Posterior vena cava (tissue), 2 donors: Measurements from ENCODE around the gene RAD54L2. TPM values are rescaled to one million over a fixed set of nuclear protein-coding genes. Genes with fewer than 3 reads are reported as not detected.
"Not testable (repeated sequence)": the region's sequence is repeated elsewhere in the genome, so short reads cannot be mapped to it uniquely, and the experiment has no call there.

Source experiments
- DNase-seq: peaks from one replicate; pipeline ENCODE4 v3.0.0-alpha.2; 2020; ENCODE audit warnings: low spot score
- intact Hi-C, 2 donors: fragments of 100-400 bp; cut with DNase I; formaldehyde crosslinking; loops; one replicate each; pipeline versions ENCODE4 v1.14.1 to v1.14.2; 2022 to 2023
- long read RNA-seq, 2 donors: library from polyadenylated mRNA; unstranded; transcript quantifications; one replicate each; pipeline ENCODE4 v2.0.0, GENCODE V29; 2020 to 2021
- total RNA-seq, 2 donors: library from RNA; stranded (reverse); fragmentation: NEBNext Ultra II Directional; extraction: Animal tissue kit (Norgen Biotek cat#: 25700); gene quantifications; one replicate each; pipeline ENCODE4 v1.2.1, GENCODE V29; 2021
- donor health status: DM: yes; HTN: yes; CAD: no.
- donor health status: DM: yes; HTN: yes; CAD: no.

The RAD54L2 gene, protein sequence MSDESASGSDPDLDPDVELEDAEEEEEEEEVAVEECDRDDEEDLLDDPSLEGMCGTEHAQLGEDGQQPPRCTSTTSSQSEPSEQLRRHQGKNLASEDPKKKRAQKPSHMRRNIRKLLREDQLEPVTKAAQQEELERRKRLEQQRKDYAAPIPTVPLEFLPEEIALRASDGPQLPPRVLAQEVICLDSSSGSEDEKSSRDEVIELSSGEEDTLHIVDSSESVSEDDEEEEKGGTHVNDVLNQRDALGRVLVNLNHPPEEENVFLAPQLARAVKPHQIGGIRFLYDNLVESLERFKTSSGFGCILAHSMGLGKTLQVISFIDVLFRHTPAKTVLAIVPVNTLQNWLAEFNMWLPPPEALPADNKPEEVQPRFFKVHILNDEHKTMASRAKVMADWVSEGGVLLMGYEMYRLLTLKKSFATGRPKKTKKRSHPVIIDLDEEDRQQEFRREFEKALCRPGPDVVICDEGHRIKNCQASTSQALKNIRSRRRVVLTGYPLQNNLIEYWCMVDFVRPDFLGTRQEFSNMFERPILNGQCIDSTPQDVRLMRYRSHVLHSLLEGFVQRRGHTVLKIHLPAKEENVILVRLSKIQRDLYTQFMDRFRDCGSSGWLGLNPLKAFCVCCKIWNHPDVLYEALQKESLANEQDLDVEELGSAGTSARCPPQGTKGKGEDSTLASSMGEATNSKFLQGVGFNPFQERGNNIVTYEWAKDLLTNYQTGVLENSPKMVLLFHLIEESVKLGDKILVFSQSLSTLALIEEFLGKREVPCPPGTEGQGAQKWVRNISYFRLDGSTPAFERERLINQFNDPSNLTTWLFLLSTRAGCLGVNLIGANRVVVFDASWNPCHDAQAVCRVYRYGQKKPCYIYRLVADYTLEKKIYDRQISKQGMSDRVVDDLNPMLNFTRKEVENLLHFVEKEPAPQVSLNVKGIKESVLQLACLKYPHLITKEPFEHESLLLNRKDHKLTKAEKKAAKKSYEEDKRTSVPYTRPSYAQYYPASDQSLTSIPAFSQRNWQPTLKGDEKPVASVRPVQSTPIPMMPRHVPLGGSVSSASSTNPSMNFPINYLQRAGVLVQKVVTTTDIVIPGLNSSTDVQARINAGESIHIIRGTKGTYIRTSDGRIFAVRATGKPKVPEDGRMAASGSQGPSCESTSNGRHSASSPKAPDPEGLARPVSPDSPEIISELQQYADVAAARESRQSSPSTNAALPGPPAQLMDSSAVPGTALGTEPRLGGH (N-terminal part only)
- 10 to 100 TPM; 20.0 to 21.2 TPM for total RNA-seq
- long read RNA-seq, donor 1, partial matches to known transcripts = 1 of 5 reads
- long read RNA-seq, donor 1, other reads (novel, unspliced or antisense) = 4 of 5 reads
- long read RNA-seq, donor 2, partial matches to known transcripts = 2 of 2 reads
- long read RNA-seq, donor 2, other reads (novel, unspliced or antisense) = 0 of 2 reads

DNA sequence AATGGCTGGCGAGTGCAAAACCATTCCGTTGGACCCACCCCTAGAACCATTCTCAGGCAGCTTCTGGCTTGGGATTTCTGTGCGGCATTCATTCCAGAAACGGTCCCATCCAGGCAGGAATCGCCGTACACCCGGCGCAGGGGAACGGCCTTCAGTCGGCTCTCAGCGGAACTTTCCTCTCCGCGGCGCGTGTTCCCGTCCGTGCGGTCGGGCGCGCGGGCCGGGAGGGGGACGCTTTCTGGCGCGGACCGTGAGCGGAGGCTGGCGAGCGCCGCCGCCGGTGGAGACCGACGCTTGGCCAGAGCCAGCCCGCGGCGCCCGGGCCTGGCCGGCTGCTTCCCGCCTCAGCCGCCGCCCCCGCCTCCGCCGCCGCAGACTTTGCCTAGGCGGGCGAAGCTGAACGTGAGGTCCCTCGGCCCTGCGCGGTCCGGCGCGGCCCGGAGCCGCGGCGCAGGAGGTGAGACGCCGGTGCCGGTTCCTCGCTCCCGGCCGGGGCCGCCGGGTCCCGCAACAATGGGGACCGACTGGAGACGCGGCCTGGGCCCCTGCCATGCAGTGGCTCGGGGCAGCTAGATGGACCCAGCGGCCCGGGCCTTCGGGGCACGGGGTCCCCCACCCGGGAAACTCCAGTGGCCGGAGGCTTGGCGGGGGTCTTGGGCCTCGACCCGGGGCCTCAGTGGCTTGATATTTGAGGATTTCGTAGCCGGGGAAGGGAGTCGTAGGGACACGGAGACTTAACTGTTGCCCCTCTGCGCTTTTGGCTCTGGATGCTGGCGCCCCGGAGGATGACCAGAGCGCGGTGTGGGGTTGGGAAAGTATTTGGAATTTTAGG, at the start of gene RAD54L2:
Gene RAD54L2 (plus strand): TSS at position 261 of the 832 bp plus-strand sequence. CDS start 51,702 bp downstream, outside the sequence.
- peak; percentile 95 for DNase-seq
- intact Hi-C loops = no loop called here

DNA sequence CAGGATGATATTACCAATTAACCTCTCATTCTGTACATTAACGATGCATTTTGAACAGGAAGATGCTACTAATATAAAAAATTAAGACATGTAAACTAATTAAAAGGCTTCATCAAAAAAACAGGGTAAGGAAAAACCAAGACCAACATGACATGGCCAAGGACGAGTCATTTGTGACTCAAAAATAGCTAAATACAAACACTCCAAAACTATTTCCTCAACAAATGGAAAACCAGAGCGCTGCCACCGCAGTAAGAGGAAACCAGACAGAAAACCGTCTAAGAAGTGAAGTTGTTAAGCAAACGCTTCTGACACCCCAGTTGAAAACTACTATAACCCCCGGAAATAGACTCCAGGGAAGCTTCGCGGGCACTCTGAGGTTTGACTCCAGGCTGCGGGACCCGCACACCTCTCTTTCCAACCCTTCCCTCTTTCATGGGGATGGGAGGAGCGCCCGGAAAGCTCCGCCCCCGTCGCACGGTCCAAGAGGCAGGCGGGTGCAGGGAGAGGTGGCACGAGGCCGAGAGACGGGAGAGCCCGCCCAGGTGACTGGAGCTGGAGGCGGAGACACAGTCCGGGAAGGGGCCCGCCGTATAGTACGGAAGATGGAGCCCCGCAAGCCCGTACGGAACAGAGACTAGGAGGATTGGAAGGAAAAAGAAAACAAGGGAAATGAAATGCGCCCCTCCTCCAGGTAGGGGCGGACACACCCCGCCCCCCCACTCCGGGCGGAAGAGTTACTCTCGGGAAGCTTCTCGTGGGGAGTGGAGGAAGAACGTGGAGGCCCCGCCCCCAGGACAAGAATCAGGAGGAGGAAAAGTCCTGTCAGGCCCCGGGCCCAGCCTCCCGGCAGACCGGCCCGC, 39.4 kb upstream of the RAD54L2 start:
- intact Hi-C loops = no loop called here
- DNase-seq = peak; percentile 98

GRCh38 chr3:51500632-51501131, 37.8 kb upstream of the RAD54L2 start:
- intact Hi-C loops = loop anchor here (5.0 kb wide), 4 partner anchors 167 to 302 kb away; no protein-coding TSS in a partner anchor
- DNase-seq = peak; percentile 77

DNA sequence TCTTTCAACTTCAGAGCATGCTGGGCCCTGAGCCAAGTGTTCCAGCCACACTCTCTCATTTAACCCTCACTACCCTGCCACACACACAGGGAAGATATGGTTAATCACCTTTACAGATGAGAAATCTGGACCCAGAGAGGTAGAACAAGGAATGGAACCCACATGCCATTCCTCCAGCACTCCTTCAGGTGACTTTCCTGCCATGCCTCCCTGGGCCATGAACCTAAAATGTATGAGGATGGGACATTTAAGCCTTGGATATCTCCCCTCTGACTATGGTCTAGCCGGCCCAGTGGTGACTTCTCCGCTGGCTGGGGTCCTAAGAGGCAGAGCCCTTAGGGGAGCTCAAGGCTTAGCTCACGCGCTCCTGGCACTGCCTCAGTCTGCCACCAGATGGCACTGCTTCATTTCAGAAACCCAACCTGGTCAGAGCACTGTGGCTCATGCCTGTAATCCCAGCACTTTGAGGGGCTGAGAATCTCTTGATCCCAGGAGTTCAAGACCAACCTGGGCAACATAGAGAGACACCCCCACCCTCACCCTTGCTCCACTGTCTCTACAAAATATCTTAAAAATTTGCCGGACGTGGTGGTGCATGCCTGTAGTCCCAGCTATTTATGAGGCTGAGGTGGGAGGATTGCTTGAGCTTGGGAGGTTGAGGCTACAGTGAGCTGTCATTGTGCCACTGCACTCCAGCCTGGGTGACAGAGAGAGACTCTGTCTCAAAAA, 36.5 kb upstream of the RAD54L2 start:
- intact Hi-C loops = loop anchor here (5.0 kb wide), 4 partner anchors 165 to 300 kb away; no protein-coding TSS in a partner anchor
- DNase-seq = peak; percentile 93

- intact Hi-C loops = loop anchor here (5.0 kb wide), 4 partner anchors 165 to 300 kb away; no protein-coding TSS in a partner anchor
- peak; percentile 58 for DNase-seq
Observed at GRCh38 chr3:51502562-51502910, 36.0 kb upstream of the RAD54L2 start.

DNA sequence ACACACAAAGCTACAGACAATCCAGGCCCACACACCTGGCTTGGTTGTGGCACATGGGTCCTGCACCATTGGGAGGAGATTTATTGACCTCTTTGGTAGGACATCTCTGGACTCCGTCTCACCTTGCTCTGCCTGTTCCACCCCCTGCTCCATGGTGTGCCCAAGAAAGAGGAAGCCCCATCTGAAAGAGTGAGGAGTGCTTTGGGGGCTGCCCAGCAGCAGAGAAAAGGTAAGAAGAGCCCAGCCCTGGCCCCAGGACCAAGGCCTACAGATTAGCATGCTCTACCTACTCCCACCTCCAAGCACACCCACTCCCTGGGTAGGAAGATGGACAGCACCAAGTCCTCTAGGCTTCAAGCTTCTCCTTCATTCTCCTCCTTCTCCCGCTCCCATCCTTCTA, 35.5 kb upstream of the RAD54L2 start:
- intact Hi-C loops = loop anchor here (5.0 kb wide), 4 partner anchors 164 to 299 kb away; no protein-coding TSS in a partner anchor
- DNase-seq = peak; percentile 61

- intact Hi-C loops = no loop called here
- DNase-seq = no peak
Observed at GRCh38 chr3:51508255-51508654, 30.3 kb upstream of the RAD54L2 start.

GRCh38 chr3:51510996-51511395, 27.5 kb upstream of the RAD54L2 start:
- no peak for DNase-seq
- intact Hi-C loops = no loop called here

DNA sequence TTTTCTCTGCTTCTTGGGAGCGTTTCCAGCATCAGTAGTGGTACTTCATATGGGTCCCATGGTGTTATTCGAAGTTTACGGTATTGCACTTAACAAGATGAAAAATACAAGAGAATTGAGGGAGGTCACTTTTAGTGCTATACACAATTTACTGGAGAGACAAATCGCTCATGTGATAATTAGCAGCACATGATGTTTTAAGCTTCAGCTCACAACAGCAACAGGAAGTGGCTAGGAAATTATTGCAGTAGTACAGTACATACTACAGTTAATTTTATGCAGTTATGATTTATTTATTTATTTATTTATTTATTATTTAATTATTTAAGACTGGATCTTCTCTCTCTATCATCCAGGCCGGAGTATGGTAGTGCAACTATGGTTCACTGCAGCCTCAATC, 24.3 kb upstream of the RAD54L2 start:
- intact Hi-C loops = no loop called here

GRCh38 chr3:51519848-51520247, 18.7 kb upstream of the RAD54L2 start:
- peak; percentile 17 for DNase-seq
- intact Hi-C loops = no loop called here

More for the DNA sequence above, 24.3 kb upstream of the RAD54L2 start:
- no peak for DNase-seq

DNA sequence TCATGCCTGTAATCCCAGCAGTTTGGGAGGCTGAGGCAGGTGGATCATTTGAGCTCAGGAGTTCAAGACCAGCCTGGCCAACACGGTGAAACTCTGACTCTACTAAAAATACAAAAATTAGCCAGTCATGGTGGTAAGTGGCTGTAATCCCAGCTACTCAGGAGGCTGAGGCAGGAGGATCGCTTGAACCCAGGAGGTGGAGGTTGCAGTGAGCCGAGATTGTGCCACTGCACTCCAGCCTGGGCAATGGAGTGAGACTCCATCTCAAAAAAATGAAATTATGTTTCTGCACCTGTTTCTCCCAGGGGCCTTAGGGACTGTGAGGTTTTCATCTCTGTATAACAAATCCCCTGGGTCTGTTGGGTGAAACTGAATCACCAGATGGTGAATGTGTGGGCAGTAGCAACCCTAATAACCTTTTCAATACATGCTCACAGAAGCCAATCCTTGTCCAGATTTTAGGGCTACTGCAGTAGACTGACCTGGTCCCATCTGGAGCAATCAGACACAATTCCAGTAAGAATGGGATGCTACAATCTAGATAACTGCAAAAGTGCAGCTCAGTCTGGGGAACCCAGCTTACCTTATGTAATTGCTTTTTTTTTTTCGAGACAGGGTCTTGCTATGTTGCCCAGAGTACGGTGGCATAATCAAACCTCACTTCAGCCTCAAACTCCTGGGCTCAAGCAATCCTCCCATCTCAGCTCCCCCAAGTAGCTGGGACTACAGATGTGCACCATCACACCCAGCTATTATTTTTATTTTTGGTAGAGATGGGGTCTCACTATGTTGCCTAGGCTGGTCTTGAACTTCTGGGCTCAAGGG, 17.4 kb upstream of the RAD54L2 start:
- DNase-seq, intact Hi-C loops: not testable (repeated sequence)

GRCh38 chr3:51522273-51522962, 16.1 kb upstream of the RAD54L2 start:
- intact Hi-C loops = no loop called here
- peak; percentile 20 for DNase-seq

DNA sequence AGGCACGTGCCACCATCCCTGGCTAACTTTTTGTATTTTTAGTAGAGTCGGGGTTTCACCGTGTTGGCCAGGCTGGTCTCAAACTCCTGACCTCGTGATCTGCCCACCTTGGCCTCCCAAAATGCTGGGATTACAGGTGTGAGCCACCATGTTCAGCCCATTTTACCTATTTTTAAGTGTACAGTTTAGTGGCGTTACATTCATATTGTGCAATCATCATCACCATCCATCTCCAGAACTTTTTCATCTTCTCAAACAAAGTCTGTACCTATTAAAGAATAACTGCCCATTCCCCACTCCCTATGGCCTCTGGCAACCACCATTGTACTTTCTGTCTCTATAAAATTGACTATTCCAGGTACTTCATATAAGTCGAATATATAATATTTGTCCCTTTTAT, 13.6 kb upstream of the RAD54L2 start:
- DNase-seq, intact Hi-C loops: not testable (repeated sequence)

DNA sequence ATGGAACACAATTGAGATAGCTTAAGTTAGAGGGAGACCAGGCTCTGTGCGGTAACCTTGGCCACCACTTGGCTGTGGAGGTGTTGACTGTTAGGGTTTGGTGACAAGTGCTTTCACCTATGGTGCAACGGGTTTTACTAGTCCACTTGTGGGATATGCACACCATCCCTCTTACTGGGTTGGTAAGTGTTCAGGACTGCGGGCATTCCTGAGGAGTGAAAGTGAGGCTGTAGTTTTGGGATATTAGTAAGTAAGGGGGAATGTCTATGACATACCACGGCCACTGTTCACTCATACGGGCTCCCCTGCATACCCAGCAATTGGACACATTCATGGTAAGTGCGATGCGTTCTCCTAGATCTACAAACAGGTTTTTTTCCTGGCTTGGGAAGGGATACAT, 8.0 kb upstream of the RAD54L2 start:
- intact Hi-C loops = no loop called here
- DNase-seq = no peak
